Uterus (tissue), 2 donors: Measurements from ENCODE around the gene RTCB.

Experiments
- CTCF ChIP-seq, 4 experiments: fragments of 200-600 bp in 2 of 4; fragments of 450-650 bp in 2 of 4; sonication (generic) in 2 of 4; IDR thresholded peaks; one replicate each; pipeline ENCODE4 v1.5.1; 2016 to 2019; ENCODE audit warnings: antibody characterized with exemption in 4 of 4, mild to moderate bottlenecking in 2 of 4, moderate library complexity in 1 of 4
- POLR2A ChIP-seq, 2 donors: fragments of 450-650 bp; IDR thresholded peaks; one replicate each; pipeline ENCODE4 v1.6.1; 2016; ENCODE audit warnings: antibody characterized with exemption in 2 of 2, mild to moderate bottlenecking in 1 of 2, moderate library complexity in 1 of 2

GRCh38 chr22:32339190-32340012 lies 72.6 kb downstream of the RTCB start:
- TF ChIP-seq CTCF (IDR thresholded peaks at IDR 0.05) (no peak), POLR2A (IDR thresholded peaks at IDR 0.05) (no peak)
